T-helper 22 cell (primary cell): ENCODE results near the gene TSPOAP1.

Source experiments
- DNase-seq: peaks from one replicate; pipeline ENCODE4 v3.0.0-alpha.2; 2020; ENCODE audit warnings: low read depth

Gene TSPOAP1

DNA sequence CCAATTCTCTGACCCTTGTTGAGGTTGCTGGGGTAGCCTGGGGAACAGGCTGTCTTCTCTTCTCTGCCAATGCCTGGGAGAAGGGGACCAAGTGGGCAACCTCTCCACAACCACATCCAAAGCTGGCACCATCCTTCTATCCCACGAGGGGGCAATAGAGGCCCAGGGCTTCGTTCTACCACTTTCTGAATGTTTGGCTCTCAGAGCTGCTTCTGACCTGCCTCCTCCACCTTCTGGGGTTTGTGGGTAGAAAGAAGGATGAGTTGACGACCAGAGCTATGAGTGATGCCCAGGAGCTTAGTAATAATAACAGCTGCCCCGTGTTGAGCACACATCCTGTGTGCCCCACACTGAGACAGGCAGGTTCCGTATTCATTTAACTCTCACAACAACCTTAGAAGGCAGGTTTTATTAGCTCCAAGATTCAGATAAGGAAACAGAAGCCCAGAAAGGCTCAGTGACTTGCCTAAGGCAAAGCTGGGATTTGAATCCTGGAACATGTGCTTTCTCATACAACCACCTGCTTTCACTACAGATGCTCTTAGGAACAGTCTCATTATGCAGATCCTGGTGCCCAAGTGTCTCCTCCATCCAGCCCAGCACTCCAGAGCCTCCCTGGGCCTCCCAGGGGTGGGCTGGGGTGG lies 11.1 kb downstream of the TSPOAP1 start:
- peak; percentile 58 for DNase-seq

DNA sequence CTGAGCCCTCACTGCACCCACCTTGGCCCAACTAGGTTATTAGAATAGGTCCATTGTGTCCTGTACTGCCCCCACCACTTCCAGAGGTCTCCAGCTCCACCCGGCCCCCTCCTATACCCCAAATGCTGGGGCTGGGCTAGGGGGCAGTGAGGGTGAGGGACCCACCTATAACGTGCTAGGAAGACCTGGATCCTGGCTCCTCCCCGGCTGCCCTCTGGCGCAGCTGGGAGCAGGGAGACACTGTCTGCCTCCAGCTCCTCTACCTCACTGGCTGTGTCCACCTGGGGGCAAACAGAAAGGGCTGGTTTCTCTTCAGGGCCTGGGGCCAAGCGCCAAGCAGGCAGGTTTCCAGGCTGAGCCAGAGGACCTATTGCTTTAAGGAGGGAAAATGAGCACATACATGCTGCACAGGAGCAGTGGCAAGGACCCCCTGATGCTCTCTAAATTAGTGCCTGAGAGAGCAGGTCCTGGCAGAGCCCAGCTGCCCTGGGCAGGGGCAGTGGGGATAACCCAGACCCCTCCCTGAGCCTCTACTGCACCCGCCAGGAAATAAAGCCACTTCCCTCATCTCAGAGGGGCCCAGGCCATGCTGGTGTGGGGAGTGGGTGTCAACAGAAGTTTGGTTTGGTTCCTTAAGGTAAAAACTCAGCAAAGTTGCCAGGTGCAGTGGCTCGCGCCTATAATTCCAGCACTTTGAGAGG lies 12.2 kb downstream of the TSPOAP1 start:
- DNase-seq, result no peak

DNA sequence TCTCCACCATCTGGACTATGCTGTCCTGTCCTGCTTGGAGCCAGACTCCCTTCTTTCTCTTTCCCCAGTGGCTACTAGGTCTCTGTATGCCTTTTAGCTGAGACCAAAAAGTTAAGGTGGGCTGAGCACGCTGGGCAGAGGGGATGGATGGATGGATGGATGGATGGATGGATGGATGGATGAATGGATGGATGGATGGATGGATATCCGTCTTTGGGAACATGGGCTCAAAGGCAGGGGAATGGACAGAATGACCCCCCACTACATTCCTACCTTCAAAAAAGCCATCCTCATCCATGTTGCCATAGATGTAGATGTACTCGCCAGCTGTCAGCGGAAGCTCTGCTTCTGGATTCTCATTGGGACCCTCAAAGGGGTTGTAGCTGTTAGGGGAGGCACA lies 12.8 kb downstream of the TSPOAP1 start:
- DNase-seq, result no peak

DNA sequence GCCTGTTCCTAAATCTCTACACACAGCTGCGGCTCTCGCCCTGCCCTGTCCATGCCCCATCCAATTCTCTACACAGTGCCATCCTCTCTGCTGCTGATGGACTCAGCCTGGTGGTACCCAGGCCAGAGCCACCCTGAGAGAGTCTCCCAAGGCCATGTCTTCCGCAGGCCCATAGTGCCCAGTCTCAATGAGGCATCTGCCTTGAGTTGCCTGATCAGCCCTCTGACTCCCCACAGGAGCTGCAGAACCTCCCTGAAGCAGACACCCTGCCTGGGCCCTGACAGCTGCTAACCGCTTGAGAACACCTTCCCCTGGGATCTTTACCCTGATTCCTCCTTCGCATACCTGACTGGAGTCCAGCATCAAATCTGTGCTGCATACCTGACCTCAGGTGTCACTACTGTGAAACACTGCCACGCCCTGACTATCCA lies 13.3 kb downstream of the TSPOAP1 start:
- DNase-seq, result no peak

DNA sequence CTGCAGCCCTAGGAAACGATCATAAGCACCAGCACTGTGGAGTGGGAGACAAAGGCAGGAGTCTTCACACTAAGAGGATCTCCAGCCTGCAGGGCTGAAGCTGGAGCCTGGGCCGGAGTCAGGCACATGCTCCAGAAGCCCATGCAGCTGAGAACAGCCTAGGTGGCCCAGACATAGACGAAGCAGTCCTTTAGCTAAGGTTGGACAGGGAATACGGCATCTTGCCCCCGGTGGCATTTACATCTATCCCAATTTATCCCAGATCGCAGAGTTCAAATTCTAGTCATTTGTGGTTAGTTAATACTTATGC lies 13.9 kb downstream of the TSPOAP1 start:
- DNase-seq, result no peak

DNA sequence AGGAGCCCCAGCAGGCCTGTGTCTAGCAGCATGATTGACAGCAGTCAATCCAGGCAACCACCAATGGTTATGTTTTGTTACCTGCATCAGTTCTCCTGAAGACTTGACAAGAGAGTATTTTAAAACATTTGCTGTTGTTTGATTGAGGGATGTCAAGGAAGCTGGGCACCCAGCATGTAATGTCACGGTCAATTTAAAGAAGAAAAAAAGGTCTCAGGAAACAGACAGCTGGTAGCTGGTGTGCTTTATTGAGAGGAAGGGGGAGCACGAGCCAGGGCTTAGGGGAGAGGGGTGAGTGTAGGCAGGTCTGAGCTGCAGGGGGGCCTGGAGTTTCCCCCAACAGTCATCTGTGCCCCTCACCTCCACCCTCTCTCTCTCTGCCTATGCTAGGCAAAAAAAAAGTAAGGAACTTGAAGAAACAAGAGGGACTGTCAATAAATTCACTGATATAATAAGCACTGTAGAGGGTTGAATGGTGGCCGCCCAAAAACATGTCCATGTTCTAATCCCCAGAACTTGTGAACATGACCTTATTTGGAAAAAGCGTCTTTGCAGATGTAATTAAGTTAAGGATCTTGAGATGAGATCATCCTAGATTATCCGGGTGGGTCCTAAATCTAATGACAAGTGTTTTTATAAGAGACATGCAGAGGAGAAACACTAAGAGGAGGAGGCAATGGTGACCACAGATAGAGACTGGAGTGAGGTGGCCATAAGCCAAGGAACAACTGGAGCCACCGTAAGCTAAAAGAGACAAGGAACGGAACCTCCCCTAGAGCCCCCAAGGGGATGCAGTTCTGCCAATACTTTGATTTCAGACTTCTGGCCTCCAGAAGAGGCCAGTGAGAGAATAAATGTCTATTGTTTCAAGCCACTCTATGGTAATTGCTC lies 14.5 kb downstream of the TSPOAP1 start:
- DNase-seq, result no peak

DNA sequence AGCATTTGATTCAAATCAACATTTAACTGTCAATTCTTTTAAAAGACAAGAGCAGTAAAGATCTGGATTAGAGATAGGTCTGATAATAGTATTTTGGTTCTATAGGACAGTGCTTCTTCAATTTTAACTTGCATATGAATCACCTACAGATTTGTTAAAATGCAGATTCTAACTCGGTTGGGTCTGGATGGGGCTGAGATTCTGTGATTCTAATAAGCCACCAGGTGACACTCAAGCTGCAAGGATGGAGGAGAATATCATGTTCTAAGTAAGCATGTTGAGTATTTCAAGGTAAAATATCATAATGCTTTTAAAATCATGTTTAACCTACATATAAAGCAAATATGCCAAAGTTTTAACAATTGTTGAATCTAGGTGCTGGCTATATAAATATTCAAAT lies 15.8 kb downstream of the TSPOAP1 start:
- DNase-seq, result no peak

DNA sequence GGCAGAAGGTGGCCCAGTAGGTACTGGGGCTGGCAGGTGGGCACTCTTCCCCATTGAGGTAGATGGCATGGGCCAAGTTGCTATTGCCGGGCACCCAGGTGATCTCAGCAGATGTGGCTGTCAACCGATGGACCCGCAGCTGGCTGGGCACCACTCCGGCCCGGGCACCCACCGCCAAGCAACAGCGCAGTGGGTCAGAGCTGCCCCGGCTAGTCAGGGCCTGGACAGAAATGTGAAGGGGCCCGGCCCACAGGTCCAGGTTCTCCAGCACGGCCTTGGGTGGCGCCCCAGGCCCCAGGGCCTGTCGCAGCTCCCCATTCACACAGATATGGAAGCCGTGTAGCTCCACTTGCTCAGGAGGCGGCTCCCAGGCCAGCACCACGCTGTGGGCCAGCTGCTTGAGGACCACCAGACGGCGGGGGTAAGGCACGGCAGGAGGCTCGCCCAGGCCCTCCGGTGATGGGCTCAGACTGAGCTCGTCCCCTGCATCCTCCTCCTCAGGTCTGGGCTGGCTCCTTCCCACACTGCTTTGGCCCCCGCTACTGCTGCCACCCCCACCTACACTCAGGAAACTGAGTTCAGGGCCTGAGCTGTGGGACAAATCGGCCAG lies 16.5 kb downstream of the TSPOAP1 start:
- no peak for DNase-seq

DNA sequence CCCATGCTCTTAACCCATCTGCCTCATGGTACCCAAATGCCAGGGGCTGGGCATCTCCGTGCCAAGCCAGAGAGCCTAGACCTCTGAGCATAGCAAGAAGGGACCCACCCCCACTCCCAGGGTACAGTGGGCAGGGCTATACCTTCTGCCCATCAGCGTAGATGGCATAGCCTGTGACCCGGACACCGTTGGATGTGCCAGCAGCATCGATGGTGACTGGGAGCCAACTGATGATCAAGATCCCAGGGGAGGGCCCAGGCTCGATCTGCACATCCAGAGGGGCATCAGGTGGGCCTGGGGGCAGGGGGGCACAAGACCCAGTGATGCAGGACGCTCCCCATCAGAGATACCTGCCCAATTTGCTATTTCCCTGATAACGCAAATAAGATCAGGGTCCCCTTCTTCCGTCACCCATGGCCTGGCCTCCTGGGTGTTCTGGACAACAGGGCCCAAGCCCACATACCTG lies 17.1 kb downstream of the TSPOAP1 start:
- no peak for DNase-seq

DNA sequence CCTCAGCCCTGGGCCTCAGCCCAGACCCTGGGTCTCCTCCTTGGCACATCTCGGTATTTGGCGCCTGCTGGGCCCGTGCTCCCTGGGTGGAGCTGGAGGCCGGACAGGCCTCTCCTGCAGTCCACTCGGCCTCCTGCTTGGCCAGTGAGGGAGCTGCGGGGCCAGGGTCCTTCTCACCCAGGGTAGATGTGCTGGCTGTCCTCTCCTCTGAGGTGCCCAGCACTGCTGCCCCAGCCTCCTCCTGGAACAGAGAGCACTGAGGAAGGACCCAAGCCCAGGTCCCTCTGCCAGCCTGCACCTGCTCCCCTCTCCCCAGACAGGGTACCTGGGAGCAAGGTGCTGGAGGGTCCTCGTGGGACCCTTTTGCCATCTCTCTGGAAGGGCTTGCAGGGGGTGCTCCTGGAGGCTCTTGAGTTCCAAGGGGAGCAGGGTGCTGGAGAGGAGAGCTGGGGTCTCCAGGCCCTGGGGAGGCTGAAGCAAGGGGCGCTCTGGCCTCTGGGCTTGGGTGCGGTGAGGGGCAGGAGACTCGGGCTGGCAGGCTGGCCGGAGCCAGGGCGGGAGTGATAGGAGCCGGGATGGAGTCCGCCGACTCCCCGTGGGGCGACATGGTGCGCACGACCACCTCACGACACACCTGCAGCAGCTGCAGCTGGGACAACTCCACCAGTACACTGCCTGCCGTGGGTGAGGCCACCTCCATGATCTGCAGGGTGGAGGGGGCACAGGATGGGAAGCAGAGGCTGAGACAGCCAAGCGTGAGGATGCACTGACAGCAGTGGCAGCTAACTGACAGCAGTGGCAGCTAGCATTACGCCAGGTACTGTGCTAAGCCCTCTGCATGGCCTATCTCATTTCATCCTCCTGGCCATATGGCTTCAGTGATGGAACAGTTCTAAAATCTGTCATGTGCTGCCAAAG lies 17.8 kb downstream of the TSPOAP1 start:
- DNase-seq, result no peak

DNA sequence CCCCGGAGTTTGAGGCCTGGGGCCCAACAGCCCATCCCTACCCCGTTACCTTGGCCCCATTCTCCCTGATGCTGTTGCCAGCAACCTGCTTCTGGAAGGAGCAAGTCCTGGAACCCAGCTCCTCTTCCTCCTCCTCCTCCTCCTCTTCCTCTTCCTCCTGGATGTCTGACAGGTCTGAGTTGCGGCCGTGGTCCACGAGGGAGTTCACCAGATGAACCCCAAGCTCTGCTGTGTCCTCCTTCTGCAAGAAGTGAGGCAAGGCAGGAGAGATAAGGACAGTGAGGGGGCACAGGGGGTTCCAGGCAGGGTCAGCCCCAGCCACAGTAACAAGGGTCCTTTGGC lies 18.7 kb downstream of the TSPOAP1 start:
- DNase-seq, result no peak

DNA sequence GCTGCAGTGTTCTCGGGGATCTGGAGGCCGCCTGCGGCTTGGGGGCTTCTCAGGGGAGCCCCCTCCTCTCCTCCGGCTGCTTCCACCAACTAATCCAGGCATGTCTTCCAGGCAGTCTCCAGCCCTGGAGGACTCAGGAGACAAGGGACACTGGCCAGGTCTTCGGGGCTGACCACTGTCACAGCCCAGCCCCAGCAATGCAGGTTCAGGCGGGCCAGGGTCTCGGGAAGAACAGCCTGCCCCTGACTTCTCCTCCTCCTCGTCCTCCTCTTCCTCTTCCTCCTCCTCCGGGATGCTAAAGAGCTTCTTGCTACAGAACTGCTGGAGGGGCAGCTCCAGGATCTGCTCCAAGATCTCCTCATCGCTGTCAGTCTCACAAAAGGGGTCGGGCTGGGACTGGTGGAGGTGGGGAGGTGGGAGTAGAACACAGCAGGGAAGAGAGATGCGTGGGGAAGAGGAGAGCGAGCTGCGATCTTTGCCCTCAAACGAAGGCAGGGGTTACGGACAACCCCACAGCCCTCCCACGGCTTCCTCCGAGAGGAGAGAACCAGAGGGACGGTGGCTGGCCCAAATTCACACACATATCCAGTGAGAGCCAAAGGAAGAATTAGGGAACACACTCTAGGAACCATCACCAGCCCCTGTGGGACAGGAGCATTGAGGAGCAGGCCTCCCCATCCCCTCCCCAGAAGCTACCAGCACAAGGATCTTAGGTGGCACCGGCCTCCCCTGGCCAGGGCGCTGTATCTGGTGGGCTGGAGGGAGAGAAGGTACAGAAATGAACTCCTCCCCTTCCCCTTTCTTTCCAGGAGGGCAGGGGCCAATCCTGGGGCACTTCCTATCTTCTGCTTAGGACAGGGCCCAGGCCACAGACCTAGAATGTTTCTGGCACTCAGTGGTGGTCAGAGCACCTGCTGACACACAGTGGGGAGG lies 19.3 kb downstream of the TSPOAP1 start:
- no peak for DNase-seq

DNA sequence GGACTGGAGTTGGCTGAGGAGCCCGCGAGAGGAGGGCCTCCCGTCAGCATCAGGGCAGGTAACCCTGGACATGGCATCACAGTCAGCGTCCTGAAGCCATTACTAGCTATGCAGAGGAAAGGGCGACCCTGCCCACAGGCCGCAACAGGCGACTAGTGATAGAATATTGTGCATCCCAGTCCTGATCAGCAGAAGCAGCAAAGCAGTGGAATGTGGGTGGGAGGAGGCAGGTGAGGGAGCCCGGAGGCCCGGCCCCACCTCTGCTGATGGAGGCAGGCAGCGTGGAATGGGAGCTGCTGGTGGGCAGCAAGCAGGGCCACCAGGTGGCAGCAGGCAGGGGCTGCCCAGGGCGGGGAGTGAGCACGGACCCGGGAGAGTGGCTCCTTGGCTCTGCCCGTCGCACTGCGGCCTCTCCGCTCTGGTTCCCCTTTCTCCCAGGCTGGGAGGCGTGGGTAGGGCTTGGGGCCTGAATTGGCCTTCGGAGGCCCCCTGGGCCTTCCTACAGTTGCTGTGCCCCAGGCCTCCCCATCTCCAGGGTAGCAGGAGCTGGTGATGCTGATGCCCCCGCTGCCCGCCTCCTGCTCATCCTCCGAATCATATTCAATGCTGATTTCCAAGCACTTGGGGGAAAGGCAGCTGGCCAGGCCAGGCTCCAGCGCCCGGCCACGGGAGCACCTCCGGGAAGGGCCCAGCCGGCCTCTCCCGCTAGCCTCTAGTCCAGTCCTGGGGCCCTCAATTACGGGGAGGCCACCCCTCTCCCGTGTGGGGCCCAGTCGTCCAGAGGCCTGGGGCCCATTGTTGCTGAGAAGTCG lies 20.2 kb downstream of the TSPOAP1 start:
- DNase-seq, result no peak

DNA sequence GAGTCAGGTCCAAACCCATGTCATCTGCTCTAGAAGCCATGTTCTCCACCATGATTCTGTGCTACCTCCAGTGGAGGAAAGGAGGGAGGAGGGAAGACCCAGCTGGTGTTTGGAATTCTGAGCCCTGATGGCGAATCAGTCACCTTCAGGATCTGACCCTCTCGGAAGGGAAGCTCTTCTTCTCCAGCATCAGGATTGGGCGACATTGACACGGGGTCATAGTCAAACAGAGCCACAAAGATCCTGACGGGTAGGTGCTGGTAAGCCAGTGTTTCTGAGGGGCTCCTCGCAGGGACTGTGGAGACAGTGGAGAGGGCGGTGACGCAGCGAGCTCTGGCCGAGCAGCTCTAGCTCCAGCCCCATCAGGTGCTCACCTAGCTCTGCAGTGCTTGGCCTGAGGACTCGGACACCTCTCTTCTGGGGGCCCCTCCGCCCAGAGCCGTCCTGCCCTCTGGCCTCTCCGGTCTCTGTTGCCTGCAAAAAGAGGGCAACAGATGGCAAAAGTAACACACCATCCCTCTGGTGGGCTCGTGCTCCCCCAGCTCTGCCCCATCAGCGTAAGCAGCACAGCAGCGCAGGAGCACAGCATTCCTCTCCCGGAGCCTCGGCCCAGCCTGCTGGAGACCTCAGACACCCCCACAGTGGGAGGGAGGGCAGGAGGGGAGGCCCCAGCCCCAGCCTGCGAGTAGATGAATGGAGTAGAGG lies 21.0 kb downstream of the TSPOAP1 start:
- DNase-seq, result no peak

DNA sequence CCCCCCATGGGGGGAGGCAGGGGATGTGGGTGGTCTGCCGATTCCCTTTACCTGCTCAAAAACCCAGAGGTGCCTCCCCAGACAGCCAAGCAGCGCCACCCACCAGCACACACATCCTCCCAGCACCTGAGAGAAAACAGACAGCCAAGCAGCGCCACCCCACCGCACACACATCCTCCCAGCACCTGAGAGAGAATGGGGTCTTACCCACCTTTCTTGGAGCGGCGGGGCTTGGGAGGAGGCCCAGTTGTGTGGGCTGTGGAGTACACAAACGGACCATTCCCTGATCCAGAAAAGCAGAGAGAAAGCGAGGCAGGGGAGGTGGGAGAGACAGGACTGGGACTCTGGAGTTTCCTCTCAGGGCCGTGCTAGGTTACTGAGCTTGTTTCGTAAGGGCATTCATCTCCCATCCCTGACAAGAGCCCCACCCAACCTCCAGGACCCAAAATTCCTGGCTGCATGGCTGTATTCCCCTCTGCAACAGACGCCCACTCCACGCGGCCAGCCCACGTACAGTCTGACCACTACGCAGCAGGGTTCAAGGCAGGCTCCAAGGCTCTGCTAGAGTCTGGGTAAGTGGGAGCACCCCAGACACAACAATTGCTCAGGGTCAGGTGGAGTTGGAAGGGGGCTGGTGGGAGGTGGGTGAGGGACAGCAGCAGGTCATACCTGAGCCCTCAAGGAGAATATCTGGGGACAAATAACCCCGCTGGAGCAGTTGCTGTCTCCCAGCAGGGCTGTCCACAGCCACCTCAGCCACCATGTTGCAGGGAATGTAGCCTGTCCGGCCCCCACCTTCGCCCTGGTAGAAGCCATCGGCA lies 22.3 kb downstream of the TSPOAP1 start:
- no peak for DNase-seq

DNA sequence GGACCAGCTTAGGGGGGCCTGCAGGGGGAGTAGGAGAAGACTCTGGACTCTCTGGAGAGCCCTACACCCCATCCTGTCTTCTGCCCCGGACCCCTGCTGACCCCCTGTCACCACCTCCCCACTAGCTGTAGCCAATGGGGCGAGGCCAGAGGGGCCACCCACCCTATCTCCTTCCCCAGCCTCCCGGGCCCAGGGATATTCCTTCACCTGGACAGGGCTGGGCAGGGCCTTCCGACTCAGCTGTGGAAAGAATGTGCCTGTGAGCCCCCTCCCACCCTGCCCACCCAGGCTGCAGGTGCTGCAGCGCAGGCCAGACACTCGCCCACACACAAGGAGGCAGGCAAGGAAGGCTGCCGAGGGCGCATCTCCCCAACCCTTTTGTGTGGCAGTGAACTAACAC lies 23.0 kb downstream of the TSPOAP1 start:
- DNase-seq, result no peak

DNA sequence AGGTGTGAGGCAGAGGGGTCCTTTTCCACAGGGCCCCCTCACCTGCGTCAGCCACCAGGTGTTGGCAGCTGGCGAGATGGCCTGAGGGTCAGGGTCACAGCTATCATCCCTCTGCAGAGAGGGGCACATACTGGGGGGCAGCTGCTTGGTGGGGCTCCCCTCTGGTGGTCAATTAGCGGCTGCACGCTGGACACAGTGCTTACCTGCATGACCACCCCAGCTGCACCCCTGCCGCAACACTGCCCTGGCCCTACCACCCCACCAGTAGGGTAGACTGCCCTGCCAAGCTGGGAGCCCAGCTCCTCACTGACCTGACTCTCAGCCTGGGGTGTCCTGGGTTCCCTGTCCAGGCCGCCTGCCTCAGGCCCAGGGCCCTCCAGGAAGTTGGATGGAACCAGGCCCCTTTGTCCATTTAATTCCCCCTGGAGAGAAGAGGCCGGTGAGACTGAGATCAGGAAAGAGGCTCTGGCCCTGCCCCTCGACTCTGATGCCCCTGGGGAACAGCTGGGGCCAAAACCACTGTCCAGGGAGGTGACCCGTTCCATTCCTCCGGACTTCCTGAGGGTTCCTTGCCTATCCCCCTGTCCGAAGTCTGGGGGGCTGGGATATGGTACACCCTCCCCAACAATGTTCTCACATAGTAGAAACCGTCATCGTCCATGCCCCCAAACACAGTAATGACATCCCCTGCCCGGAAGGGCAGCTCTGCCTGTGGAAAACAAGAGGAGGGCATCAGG lies 23.7 kb downstream of the TSPOAP1 start:
- DNase-seq, result no peak
